Hepatocyte (in vitro differentiated cells): ENCODE measurements around the gene EFHC2.

Source experiments
- CTCF ChIP-seq: fragments of 200-600 bp; sonication (generic); IDR thresholded peaks from 2 replicates; pipeline ENCODE4 v1.5.1; 2016; ENCODE audit warnings: antibody characterized with exemption, mild to moderate bottlenecking; ENCODE audit not compliant: poor library complexity
- EZH2 ChIP-seq: fragments of 200-600 bp; sonication (generic); IDR thresholded peaks from 2 replicates; pipeline ENCODE4 v1.6.1; 2016; ENCODE audit warnings: antibody characterized with exemption, mild to moderate bottlenecking, borderline replicate concordance
- EZH2phosphoT487 ChIP-seq: fragments of 200-600 bp; sonication (generic); IDR thresholded peaks from one replicate; pipeline ENCODE4 v1.6.1; 2018; ENCODE audit warnings: antibody characterized with exemption, mild to moderate bottlenecking, low read depth, moderate library complexity; ENCODE audit not compliant: unreplicated experiment, severe bottlenecking

GRCh38 chrX:44267116-44267515, 76.4 kb downstream of the EFHC2 start:
- TF ChIP-seq CTCF (no peak), EZH2 (no peak), EZH2phosphoT487 (no peak)
